Sigmoid colon (tissue), 7 donors: ENCODE measurements around the gene ZMIZ1. TPM values are rescaled to one million over a fixed set of nuclear protein-coding genes. Genes with fewer than 3 reads are reported as not detected.

Experiments
- DNase-seq: peaks from one replicate; pipeline ENCODE4 v3.0.0-alpha.2; 2019
- H3K27ac ChIP-seq, 4 donors: fragments of 200-600 bp; sonication (generic); one replicate each; pipeline ENCODE4 v1.5.1; 2016 to 2019; ENCODE audit warnings: mild to moderate bottlenecking in 1 of 4
- H3K27me3 ChIP-seq, 3 donors: fragments of 200-600 bp; sonication (generic); one replicate each; pipeline ENCODE4 v1.5.1; 2019; ENCODE audit warnings: mild to moderate bottlenecking in 1 of 3
- H3K36me3 ChIP-seq, 4 donors: fragments of 200-600 bp; sonication (generic); one replicate each; pipeline ENCODE4 v1.5.1; 2016 to 2019
- H3K4me1 ChIP-seq, 4 donors: fragments of 200-600 bp; sonication (generic); one replicate each; pipeline ENCODE4 v1.5.1; 2017 to 2019
- H3K4me3 ChIP-seq, 4 donors: fragments of 200-600 bp; sonication (generic); one replicate each; pipeline ENCODE4 v1.5.1; 2017 to 2019; ENCODE audit warnings: mild to moderate bottlenecking in 2 of 4, moderate library complexity in 1 of 4
- H3K9me3 ChIP-seq, 4 donors: fragments of 200-600 bp in 3 of 4; sonication (generic) in 3 of 4; one replicate each; pipeline versions ENCODE4 v1.5.1 to v1.6.1; 2013 to 2019
- CTCF ChIP-seq, 4 experiments: fragments of 450-650 bp in 3 of 4; fragments of 200-600 bp in 1 of 4; IDR thresholded peaks; one replicate each; pipeline ENCODE4 v1.5.1; 2016 to 2019; ENCODE audit warnings: antibody characterized with exemption in 4 of 4, mild to moderate bottlenecking in 3 of 4, moderate library complexity in 2 of 4
- EP300 ChIP-seq, 4 donors: sonication (generic); formaldehyde crosslinking; IDR thresholded peaks; one replicate each; pipeline ENCODE4 v1.6.1; 2017; ENCODE audit warnings: antibody characterized with exemption in 4 of 4
- POLR2A ChIP-seq, 2 donors: fragments of 450-650 bp; IDR thresholded peaks; one replicate each; pipeline ENCODE4 v1.6.1; 2016; ENCODE audit warnings: antibody characterized with exemption in 2 of 2, mild to moderate bottlenecking in 2 of 2, moderate library complexity in 2 of 2
- POLR2AphosphoS5 ChIP-seq, 4 donors: sonication (generic); formaldehyde crosslinking; IDR thresholded peaks; one replicate each; pipeline ENCODE4 v1.6.1; 2017; ENCODE audit warnings: antibody characterized with exemption in 4 of 4
- WGBS, 2 donors: extraction: QIAGEN DNeasy Blood & Tissue Kit; methylation state at CpG; one replicate each; pipeline ENCODE4 v1.1.7; 2013; 5-methylcytosine and 5-hydroxymethylcytosine counted together
- intact Hi-C: fragments of 100-400 bp; cut with DNase I; formaldehyde crosslinking; loops from one replicate; pipeline ENCODE4 v1.15.1; 2023
- polyA plus RNA-seq, 3 donors: library from polyadenylated mRNA; stranded (reverse); fragments of 200-250 nt; gene quantifications; one replicate each; pipeline ENCODE4 v1.2.3, GENCODE V29; 2013
- total RNA-seq, 4 donors: library from RNA; depleted of rRNA; stranded (reverse); fragments of >200 nt; gene quantifications; one replicate each; pipeline ENCODE4 v1.1.0, GENCODE V29; 2016
- donor health status: healthy with polysubstance abuse.
- donor health status: Bipolar disorder and iron deficiency.
- donor health status: healthy.

ZMIZ1 gene
- total and polyA plus RNA-seq, 7 donors: 17.4 to 49.3 (median 31.5) TPM

DNA sequence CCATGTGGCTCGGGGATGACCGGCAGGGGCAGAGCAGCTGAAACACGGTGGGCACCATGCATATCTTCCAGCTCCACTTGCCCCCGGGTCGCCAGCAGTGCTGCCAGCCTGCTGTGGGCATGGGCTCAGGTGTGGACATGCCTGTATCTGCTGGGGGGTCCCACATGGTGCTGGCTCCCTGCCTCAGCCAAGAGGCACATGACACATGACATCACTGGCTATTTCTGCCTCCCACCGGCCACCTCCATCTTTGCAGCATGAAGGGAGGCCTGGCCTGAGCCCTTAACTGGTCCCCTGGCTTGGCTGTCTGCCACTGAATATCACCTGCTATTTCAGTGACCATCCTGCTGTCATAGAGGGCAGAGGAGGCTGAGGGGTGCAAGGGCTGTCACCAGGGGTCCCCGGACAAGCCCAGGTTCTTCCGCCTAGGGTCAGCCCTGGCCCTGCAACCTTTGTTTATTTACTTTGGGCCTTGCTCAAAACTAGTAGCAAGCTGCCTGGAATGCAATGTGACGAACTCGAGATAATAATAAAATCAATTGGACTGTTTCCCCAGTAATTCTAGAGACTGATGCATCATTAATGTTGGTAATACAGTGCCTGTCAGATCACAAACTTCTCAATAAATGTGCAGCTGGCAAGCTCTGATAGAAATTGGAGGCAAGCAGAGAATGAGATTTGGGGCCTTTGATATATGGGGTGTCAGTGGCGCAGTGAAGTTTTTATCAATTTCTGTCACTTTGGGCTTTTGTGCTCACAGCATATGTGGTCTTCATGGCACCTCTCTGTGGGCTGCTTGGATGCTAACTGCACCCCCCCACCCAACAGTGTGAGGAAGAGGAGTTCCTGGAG is 28.5 kb downstream of the ZMIZ1 start:
- intact Hi-C loops: no loop called here
- H3K27me3 ChIP-seq: no peaks in the 10 kb centered on the region
- peak overlapping the region in 3 of 4 donors; percentile 4 to 35 (median 24) for H3K27ac ChIP-seq
- peaks cover 0 to 98% (median 94%) of the 10 kb centered on the region in 4 donors for H3K4me1 ChIP-seq
- H3K9me3 ChIP-seq: no peaks in the 10 kb centered on the region
- no peak overlapping the region for H3K4me3 ChIP-seq
- WGBS, 2 donors: 75 to 79% methylated on average over 11 of the region's 11 CpGs
- no peak for TF ChIP-seq EP300 (IDR thresholded peaks at IDR 0.05)
- no peak for TF ChIP-seq CTCF (IDR thresholded peaks at IDR 0.05)
- no peak for TF ChIP-seq POLR2AphosphoS5 (IDR thresholded peaks at IDR 0.05)
- no peak for TF ChIP-seq POLR2A (IDR thresholded peaks at IDR 0.05)
- no peaks in the 10 kb centered on the region for H3K36me3 ChIP-seq
- DNase-seq: no peak

- H3K27me3 ChIP-seq: no peaks in the 10 kb centered on the region
- DNase-seq: no peak
- H3K4me3 ChIP-seq: no peak overlapping the region
- intact Hi-C loops: no loop called here
- TF ChIP-seq POLR2A (IDR thresholded peaks at IDR 0.05): no peak
- TF ChIP-seq EP300 (IDR thresholded peaks at IDR 0.05): no peak
- no peak for TF ChIP-seq POLR2AphosphoS5 (IDR thresholded peaks at IDR 0.05)
- no peak for TF ChIP-seq CTCF (IDR thresholded peaks at IDR 0.05)
- 86 to 93% methylated on average over 5 of the region's 5 CpGs for WGBS, 2 donors
- no peaks in the 10 kb centered on the region for H3K36me3 ChIP-seq
- peaks cover 0 to 100% (median 98%) of the 10 kb centered on the region in 4 donors for H3K4me1 ChIP-seq
- no peaks in the 10 kb centered on the region for H3K9me3 ChIP-seq
- no peak overlapping the region for H3K27ac ChIP-seq
Measured at GRCh38 chr10:79098061-79098460, 29.3 kb downstream of the ZMIZ1 start.

GRCh38 chr10:79098596-79099015 is 29.8 kb downstream of the ZMIZ1 start:
- no peaks in the 10 kb centered on the region for H3K27me3 ChIP-seq
- H3K27ac ChIP-seq: no peak overlapping the region
- no peaks in the 10 kb centered on the region for H3K36me3 ChIP-seq
- DNase-seq: no peak
- intact Hi-C loops: no loop called here
- H3K9me3 ChIP-seq: no peaks in the 10 kb centered on the region
- TF ChIP-seq EP300 (IDR thresholded peaks at IDR 0.05) (no peak), POLR2A (IDR thresholded peaks at IDR 0.05) (no peak), POLR2AphosphoS5 (IDR thresholded peaks at IDR 0.05) (no peak), CTCF (IDR thresholded peaks at IDR 0.05) (no peak)
- peaks cover 0 to 100% (median 99%) of the 10 kb centered on the region in 4 donors for H3K4me1 ChIP-seq
- H3K4me3 ChIP-seq: no peak overlapping the region
- 76 to 90% methylated on average over 10 of the region's 10 CpGs for WGBS, 2 donors

DNA sequence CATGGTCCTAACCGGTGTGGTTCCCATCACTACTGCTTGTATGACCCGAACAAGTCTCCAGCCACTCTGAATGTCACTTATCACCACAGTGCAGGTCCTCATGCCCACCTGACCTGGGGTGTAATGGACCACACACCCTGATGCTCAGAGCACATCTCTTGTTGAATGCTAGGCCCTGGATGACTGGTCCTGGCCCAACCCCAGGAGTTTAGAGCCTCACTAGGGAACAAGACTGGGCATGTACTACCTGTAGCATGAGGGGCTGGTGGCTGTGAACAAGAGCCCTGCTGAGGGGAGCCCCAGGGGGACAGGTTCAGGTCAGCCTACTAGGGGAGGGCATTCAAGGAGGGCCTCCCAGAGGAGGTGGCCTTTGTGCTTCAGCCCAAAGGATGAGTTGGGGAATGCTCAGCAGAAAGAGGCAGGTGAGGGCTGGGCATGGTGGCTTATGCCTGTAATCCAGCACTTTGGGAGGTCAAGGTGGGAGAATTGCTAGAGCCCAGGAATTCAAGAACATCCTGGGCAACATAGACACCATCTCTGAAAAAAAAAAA is 31.2 kb downstream of the ZMIZ1 start:
- DNase-seq: no peak
- WGBS, 2 donors: 89 to 92% methylated on average over 2 of the region's 2 CpGs
- no peaks in the 10 kb centered on the region for H3K27me3 ChIP-seq
- H3K36me3 ChIP-seq: no peaks in the 10 kb centered on the region
- no peak overlapping the region for H3K4me3 ChIP-seq
- H3K27ac ChIP-seq: peak overlapping the region; percentile 79 to 94 (median 84)
- H3K4me1 ChIP-seq: peaks cover 0 to 100% (median 99%) of the 10 kb centered on the region in 4 donors
- intact Hi-C loops: no loop called here
- TF ChIP-seq POLR2A (IDR thresholded peaks at IDR 0.05) (no peak), CTCF (IDR thresholded peaks at IDR 0.05) (no peak)
- H3K9me3 ChIP-seq: no peaks in the 10 kb centered on the region
